Activated CD8-positive, alpha-beta memory T cell treated with anti-CD3 and anti-CD28 coated beads, Interleukin-2, amount 50 U/mL, for 1 hour (primary cell): ENCODE results near the gene GATA2.

Source experiments
- DNase-seq: peaks from one replicate; pipeline ENCODE4 v3.0.0-alpha.2; 2020; ENCODE audit errors: extremely low read depth

GATA2 gene

GRCh38 chr3:128473180-128473519, 19.9 kb downstream of the GATA2 start:
- no peak for DNase-seq

DNA sequence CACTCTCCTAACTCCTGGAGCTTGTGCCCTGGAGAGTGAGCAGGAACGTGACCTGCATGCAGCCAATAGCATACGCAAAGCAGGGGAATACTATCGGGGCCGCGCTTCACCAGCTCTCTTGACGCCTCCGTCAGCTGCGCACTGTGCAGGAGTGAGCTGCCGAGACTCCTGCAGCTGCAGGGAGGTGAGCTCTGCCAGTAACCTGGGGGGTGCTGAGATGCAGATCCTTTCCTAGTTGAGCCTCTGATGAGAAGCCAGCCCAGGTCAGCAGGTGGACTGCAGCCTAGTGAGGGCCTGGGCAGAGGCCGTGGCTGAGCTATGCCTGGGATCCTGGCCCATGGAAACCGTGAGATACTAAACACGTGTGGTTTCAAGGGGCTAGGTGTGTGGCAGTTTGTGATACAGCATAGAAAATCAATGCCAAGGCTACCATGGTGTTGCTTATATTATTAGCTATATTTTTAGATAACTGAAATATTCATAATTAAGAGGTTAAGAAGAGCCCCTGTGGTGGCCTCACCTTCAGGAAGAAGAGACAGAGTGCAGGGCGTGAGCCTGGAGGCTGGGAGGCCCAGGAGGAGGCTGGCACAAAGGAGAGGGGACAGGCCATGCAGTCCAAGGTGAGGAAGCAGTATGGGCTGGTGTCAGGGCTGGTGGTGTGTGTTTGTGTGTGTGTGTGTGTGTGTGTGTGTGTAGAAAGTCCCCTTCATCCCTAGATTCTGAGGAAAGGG, 20.4 kb downstream of the GATA2 start:
- DNase-seq, result no peak

DNA sequence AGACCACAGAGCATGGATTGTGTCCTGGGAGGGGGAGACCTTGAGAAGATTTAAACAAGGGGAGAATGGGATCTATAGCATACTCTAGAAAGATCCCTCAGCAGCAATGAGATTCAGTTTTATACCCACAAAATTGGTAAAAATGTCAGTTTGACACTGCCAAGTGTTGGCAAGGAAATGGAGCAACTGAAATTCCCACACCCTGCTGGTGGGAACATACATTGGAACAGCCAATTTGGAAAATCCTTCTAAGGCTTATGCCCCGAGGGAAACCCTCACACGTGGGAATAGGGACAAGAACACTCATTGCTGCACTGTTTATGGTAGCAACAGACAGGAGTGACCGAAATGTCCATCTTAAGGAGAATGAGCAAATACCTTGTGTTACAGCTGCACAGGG, 21.3 kb downstream of the GATA2 start:
- no peak for DNase-seq

- no peak for DNase-seq
Observed at GRCh38 chr3:128471110-128471509, 21.9 kb downstream of the GATA2 start.

GRCh38 chr3:128470134-128470899, 22.7 kb downstream of the GATA2 start:
- DNase-seq, result no peak

DNA sequence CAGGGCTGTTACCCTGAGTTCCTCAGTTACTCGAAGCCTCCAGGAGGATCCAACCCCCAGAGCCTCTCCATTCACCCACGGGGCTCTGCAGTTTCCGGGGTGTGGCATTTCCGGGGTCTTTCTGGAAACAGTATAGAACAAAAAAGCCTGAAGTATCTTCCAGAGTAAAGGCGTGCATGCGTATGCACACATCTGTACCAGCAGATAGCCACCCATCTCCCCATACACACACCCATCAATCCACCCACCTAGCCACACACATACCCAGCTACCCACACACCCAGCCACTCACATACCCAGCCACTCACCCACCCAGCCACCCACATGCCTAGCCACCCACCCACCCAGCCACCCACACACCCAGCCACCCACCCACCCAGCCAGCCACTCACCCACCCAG, 23.4 kb downstream of the GATA2 start:
- DNase-seq, result no peak

GRCh38 chr3:128468791-128469527, 24.0 kb downstream of the GATA2 start:
- DNase-seq, result no peak

DNA sequence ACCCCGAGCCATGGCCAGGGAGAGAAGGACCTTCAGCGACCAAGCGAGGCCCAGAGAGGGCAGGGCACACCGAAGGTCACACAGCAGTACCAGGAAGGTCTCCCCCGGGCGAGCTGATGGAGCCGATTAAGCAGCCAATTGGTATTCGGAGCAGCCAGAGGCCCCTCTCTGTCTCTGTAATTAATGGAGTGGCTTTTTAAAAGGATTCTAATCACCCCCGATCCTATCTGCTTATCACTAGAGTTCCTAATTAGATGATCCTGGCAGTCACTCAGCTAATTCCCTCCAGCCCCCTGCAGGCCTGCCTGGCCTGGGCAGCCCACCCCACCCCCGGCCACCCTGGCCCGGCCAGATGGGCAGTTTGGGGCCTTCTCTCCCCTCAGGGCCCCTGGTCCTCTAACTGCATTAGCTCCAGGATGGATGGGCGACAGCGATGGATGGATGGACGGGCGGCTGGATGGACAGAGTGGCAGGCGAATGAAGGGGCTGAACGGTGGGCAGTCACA, 24.7 kb downstream of the GATA2 start:
- DNase-seq, result no peak

GRCh38 chr3:128466840-128467541, 26.0 kb downstream of the GATA2 start, which contains the start of gene DNAJB8:
TSS of gene DNAJB8 (minus strand) at chr3:128466890. CDS start at chr3:128463245, 3,645 bp downstream.
- DNase-seq, result no peak

- DNase-seq, result no peak
Observed at GRCh38 chr3:128464702-128465101, 28.3 kb downstream of the GATA2 start.

GRCh38 chr3:128464188-128464587, 28.8 kb downstream of the GATA2 start:
- no peak for DNase-seq

- DNase-seq, result no peak
Observed at GRCh38 chr3:128463771-128464170, 29.2 kb downstream of the GATA2 start.

DNA sequence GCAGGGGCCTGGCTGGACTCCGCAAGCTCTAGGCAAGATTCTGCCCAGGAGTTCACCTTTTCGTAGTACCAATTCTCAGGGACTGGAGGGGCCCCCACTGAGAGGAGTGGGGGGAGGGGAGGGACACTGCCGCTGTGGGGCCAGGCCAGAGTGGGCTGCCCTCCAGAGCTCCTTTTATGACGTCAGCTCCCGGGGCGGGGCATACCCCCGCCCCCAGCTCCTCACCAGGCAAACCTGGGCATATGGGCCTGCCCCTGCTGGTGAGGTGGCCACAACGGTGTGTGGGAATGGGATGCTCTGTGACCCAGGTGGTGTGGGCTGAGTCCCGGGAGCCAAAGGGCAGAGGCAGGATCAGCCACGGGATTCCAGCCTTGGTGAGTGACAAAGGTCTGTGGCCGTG, 29.6 kb downstream of the GATA2 start:
- no peak for DNase-seq

DNA sequence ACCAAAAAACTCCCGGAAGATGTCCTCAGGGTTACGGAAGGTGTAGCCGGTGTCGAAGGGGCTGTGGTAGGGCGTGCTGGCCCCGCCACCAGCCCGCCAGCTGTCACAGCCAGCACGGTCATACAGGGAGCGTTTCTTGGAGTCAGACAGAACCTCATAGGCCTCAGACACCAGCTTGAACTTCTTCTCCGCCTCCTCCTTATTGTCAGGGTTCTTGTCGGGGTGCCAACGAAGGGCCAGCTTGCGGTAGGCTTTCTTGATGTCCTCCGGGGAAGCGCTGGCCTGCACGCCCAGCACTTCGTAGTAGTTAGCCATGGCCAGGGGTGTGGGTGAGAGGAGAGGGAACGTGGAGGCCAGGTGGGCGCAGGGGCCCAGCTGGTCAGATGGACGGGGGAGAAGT, 30.1 kb downstream of the GATA2 start:
- DNase-seq, result no peak

GRCh38 chr3:128462341-128462910, 30.6 kb downstream of the GATA2 start:
- no peak for DNase-seq

DNA sequence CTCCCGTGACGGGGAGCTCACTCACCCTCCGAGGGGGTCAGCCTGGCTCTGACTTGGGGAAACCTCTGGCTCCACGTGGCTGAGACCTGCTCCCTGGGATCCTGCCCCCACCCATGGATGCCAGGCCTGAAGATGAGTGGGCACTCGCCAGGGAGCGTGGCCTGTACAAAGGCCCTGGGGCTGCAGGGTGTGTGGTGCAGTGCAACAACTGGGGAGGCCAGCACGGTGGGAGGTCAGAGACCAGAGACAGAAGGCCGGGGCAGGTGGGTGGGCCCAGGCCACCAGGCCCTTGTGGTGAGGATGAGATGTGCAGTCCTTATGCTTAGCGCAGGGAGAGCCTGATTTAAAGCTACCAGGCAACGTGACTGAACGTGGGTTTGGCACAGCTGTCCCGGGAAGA, 31.3 kb downstream of the GATA2 start:
- DNase-seq, result no peak

DNA sequence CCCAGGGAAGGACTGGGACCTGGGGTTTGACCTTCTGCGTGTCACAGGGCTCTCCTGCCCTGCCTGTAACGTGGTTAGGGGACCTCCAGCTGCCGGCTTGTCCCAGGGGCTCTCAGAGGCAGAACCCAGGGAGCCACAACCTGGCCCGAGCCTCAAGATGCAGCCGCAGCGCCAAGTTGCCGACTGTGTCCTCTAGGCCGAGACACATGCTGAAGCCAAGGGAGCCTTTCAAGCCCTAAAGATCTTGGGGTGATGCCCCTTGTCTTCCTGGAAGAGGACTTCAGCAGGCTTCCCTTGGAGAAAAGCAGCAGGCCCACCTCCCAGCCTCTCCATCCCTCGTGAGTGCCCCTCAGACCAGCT, 33.6 kb downstream of the GATA2 start:
- no peak for DNase-seq

GRCh38 chr3:128458746-128459460, 34.1 kb downstream of the GATA2 start:
- no peak for DNase-seq

GRCh38 chr3:128457937-128458336, 35.1 kb downstream of the GATA2 start:
- DNase-seq, result no peak

GRCh38 chr3:128456776-128457715, 36.0 kb downstream of the GATA2 start:
- DNase-seq, result no peak
